GM18511 (cell line): Measurements from ENCODE around the gene ADGRL3.

Experiments used
- ATAC-seq: cut with Tn5 transposase; IDR thresholded peaks from one replicate; pipeline ENCODE4 v1.9.1; 2021; ENCODE audit warnings: mild to moderate bottlenecking, moderate library complexity; ENCODE audit not compliant: unreplicated experiment

Gene ADGRL3

GRCh38 chr4:61853041-61853440, 652.9 kb downstream of the ADGRL3 start:
- ATAC-seq: no peak

- no peak for ATAC-seq
These were observed 660.2 kb downstream of the ADGRL3 start for GRCh38 chr4:61860376-61860775.

GRCh38 chr4:61864286-61864685, 664.2 kb downstream of the ADGRL3 start:
- ATAC-seq: no peak

- no peak for ATAC-seq
These were observed 666.4 kb downstream of the ADGRL3 start for GRCh38 chr4:61866378-61867030.

- ATAC-seq: no peak
These were observed 672.9 kb downstream of the ADGRL3 start for GRCh38 chr4:61872983-61873382.

GRCh38 chr4:61877266-61877665, 677.1 kb downstream of the ADGRL3 start:
- ATAC-seq: no peak

GRCh38 chr4:61877893-61878292, 677.8 kb downstream of the ADGRL3 start:
- ATAC-seq: no peak

- no peak for ATAC-seq
These were observed 682.3 kb downstream of the ADGRL3 start for GRCh38 chr4:61882381-61882780.

GRCh38 chr4:61886131-61886530, 686.0 kb downstream of the ADGRL3 start:
- no peak for ATAC-seq

- ATAC-seq: no peak
These were observed 689.0 kb downstream of the ADGRL3 start for GRCh38 chr4:61889117-61889516.

GRCh38 chr4:61890321-61890720, 690.2 kb downstream of the ADGRL3 start:
- ATAC-seq: no peak

GRCh38 chr4:61891953-61892352, 691.8 kb downstream of the ADGRL3 start:
- no peak for ATAC-seq

- ATAC-seq: no peak
These were observed 696.5 kb downstream of the ADGRL3 start for GRCh38 chr4:61896634-61897033.

- no peak for ATAC-seq
These were observed 708.9 kb downstream of the ADGRL3 start for GRCh38 chr4:61909031-61909430.

GRCh38 chr4:61911313-61911756, 711.2 kb downstream of the ADGRL3 start:
- no peak for ATAC-seq

GRCh38 chr4:61913619-61914018, 713.5 kb downstream of the ADGRL3 start:
- ATAC-seq: no peak

GRCh38 chr4:61915501-61915900, 715.4 kb downstream of the ADGRL3 start:
- ATAC-seq: no peak

GRCh38 chr4:61918507-61918906, 718.4 kb downstream of the ADGRL3 start:
- ATAC-seq: no peak

- no peak for ATAC-seq
These were observed 718.9 kb downstream of the ADGRL3 start for GRCh38 chr4:61918987-61919386.

- no peak for ATAC-seq
These were observed 719.4 kb downstream of the ADGRL3 start for GRCh38 chr4:61919561-61919960.

GRCh38 chr4:61921920-61922319, 721.8 kb downstream of the ADGRL3 start:
- ATAC-seq: no peak

- no peak for ATAC-seq
These were observed 722.6 kb downstream of the ADGRL3 start for GRCh38 chr4:61922766-61923165.

GRCh38 chr4:61923179-61923578, 723.1 kb downstream of the ADGRL3 start:
- ATAC-seq: no peak
